ENCODE data around the gene POLN. TPM values are rescaled to one million over a fixed set of nuclear protein-coding genes. Genes with fewer than 3 reads are reported as not detected.

The POLN gene
- total RNA-seq, 3 donors from 2014 or later (not counting 1 experiment from before 2014, with no cell fraction given): 2.6 to 6.9 (median 3.3) TPM

GRCh38 chr4:2047781-2048581 is 193.9 kb downstream of the POLN start:
- H3K27me3 ChIP-seq (ENCODE audit: control insufficient read depth, insufficient read depth, low read length): peaks cover 3% of the 10 kb centered on the region
- H3K27me3 Mint-ChIP-seq (ENCODE audit: low read depth in 2 of 2): peaks cover 24 to 26% of the 10 kb centered on the region in 2 donors
- ATAC-seq: no peak

GRCh38 chr4:2047031-2047660 is 194.8 kb downstream of the POLN start:
- Mint-ChIP-seq H3K4me3 (no peak overlapping the region), H3K4me1 (no peaks in the 10 kb centered on the region), H3K9me3 (no peaks in the 10 kb centered on the region), H3K27ac (no peak overlapping the region), H3K36me3 (no peaks in the 10 kb centered on the region), H3K27me3 (ENCODE audit: low read depth in 2 of 2) (peaks cover 18 to 23% of the 10 kb centered on the region in 2 donors)
- no peak for DNase-seq
- no peak for ATAC-seq
- H3K9me3 ChIP-seq (ENCODE audit: control insufficient read depth, insufficient read depth, low read length): no peaks in the 10 kb centered on the region
- peaks cover 6% of the 10 kb centered on the region for H3K4me1 ChIP-seq (ENCODE audit: control insufficient read depth, insufficient read depth, low read length)
- no peak overlapping the region for H3K27ac ChIP-seq (ENCODE audit: low read length)
- H3K36me3 ChIP-seq (ENCODE audit: control insufficient read depth, insufficient read depth, low read length): no peaks in the 10 kb centered on the region
- no peak for TF ChIP-seq CTCF (IDR thresholded peaks at IDR 0.05)
- H3K27me3 ChIP-seq (ENCODE audit: control insufficient read depth, insufficient read depth, low read length): no peaks in the 10 kb centered on the region
- H3K4me3 ChIP-seq (ENCODE audit: low read length): no peak overlapping the region
- 41% methylated on average over 57 of the region's 57 CpGs for WGBS (ENCODE audit: insufficient coverage)
- intact Hi-C loops (cut with micrococcal nuclease): no loop called here

More at GRCh38 chr4:2047781-2048581, 193.9 kb downstream of the POLN start:
- intact Hi-C loops (cut with micrococcal nuclease): no loop called here
- Histone ChIP-seq H3K9me3 (ENCODE audit: control insufficient read depth, insufficient read depth, low read length) (no peaks in the 10 kb centered on the region), H3K4me3 (ENCODE audit: low read length) (no peak overlapping the region), H3K27ac (ENCODE audit: low read length) (no peak overlapping the region), H3K36me3 (ENCODE audit: control insufficient read depth, insufficient read depth, low read length) (no peaks in the 10 kb centered on the region), H3K4me1 (ENCODE audit: control insufficient read depth, insufficient read depth, low read length) (no peaks in the 10 kb centered on the region)
- Mint-ChIP-seq H3K4me3 (no peak overlapping the region), H3K27ac (no peak overlapping the region), H3K36me3 (no peaks in the 10 kb centered on the region), H3K4me1 (no peaks in the 10 kb centered on the region), H3K9me3 (no peaks in the 10 kb centered on the region)
- 91% methylated on average over 25 of the region's 25 CpGs for WGBS (ENCODE audit: insufficient coverage)
- DNase-seq: no peak
- TF ChIP-seq CTCF (IDR thresholded peaks at IDR 0.05): no peak

GRCh38 chr4:2046031-2046961 is 195.6 kb downstream of the POLN start:
- Mint-ChIP-seq H3K36me3 (no peaks in the 10 kb centered on the region), H3K9me3 (no peaks in the 10 kb centered on the region), H3K4me1 (no peaks in the 10 kb centered on the region), H3K27ac (no peak overlapping the region), H3K4me3 (no peak overlapping the region), H3K27me3 (ENCODE audit: low read depth in 2 of 2) (peaks cover 14 to 22% of the 10 kb centered on the region in 2 donors)
- H3K4me1 ChIP-seq (ENCODE audit: control insufficient read depth, insufficient read depth, low read length): peaks cover 11% of the 10 kb centered on the region
- no peak for TF ChIP-seq CTCF (IDR thresholded peaks at IDR 0.05)
- H3K9me3 ChIP-seq (ENCODE audit: control insufficient read depth, insufficient read depth, low read length): no peaks in the 10 kb centered on the region
- 70% methylated on average over 28 of the region's 28 CpGs for WGBS (ENCODE audit: insufficient coverage)
- DNase-seq (no peak), ATAC-seq (no peak)
- H3K27ac ChIP-seq (ENCODE audit: low read length): no peak overlapping the region
- intact Hi-C loops (cut with micrococcal nuclease): no loop called here
- no peak overlapping the region for H3K4me3 ChIP-seq (ENCODE audit: low read length)
- H3K27me3 ChIP-seq (ENCODE audit: control insufficient read depth, insufficient read depth, low read length): peaks cover 3% of the 10 kb centered on the region
- no peaks in the 10 kb centered on the region for H3K36me3 ChIP-seq (ENCODE audit: control insufficient read depth, insufficient read depth, low read length)

All from natural killer cell (primary cell).